ENCODE data around the gene ENKD1.

Gene ENKD1

DNA sequence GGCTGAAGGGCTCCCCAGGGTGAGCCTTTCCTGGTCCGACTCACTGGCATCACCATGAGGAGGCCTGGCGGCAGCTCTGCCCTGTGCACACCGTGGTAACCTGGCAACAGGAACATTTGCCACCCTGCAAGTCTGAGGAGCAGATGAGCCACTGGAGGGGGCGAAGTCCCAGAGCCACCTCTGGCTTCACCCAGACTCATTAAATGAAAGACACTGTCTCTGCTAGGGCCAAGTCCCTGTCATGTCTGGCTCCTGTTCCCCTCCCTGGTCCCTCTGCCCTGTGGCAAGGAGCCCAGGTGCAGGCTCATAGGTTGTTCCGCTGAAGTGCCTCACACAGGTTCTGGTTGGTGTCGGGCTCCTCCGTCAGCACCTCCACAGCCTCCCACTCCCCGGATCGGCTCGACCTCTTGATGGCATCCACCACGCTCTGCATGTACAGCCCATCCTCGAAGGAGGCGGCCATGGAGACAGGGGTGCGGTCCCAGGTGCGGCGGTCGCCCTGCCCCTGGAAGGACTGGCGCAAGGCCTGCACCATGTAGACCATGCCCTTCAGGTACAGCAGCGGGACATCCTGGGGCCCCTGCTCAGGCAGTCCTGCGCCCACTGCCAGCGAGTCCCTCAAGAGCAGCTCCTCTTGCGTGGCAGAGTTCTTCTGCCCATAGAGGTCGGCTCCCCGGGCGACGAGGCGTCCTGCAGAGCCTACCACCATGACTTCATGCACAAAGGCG, 8.5 kb upstream of the ENKD1 start:
- ATAC-seq (ENCODE audit: low read depth) (no peak), DNase-seq (ENCODE audit: low spot score in 2 of 2) (no peak)
- H3K27ac Mint-ChIP-seq: no peak overlapping the region
- no peaks in the 10 kb centered on the region for H3K9me3 Mint-ChIP-seq
- no peaks in the 10 kb centered on the region for H3K36me3 Mint-ChIP-seq
- no peak overlapping the region for H3K4me3 Mint-ChIP-seq
- H3K4me1 Mint-ChIP-seq: peaks cover 16% of the 10 kb centered on the region
- no peaks in the 10 kb centered on the region for H3K27me3 Mint-ChIP-seq

DNA sequence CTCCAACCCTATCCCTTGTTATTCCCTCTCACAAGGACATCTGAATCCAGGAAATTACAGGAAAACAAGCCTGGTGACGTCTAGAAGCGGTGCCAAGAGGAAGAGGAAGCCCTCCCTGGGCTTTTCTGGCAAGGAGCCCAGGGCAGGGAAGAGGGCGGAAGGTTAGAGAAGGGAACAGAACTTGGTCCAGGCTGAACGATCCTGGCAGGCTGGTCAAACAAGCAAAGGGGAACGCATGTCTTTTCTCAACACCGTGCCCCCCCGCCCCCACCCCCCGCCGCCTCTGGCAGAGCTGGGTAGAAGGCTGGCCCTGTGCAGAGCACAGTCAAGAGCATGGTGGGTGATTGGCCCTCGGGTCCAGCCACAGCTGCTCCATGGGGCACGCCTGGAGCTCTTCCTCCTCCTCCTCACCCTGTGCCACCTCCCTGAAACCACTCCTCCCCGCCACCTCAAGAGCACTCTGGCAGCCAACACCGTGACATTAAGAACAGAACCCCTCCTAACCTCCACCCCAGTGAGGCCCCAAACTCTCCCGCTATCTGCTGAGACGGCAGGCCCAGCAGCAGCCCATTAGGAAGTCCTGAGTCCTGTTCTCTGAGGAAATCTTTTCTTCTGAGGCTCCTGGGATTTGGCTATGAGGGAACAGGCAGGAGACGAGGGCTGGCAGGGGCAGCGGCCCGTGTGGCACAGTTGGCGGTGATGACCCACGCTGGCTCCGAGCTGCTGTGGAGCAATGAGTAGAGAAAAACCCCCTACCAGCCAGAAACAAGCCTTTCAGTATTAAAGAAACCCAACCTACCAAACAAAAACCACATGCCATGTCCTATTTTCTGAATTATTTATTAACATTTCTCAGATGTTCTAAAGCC, 7.4 kb upstream of the ENKD1 start:
- Mint-ChIP-seq H3K36me3 (no peaks in the 10 kb centered on the region), H3K4me1 (peaks cover 24% of the 10 kb centered on the region), H3K27me3 (no peaks in the 10 kb centered on the region), H3K27ac (peak overlapping the region; percentile 46), H3K9me3 (no peaks in the 10 kb centered on the region), H3K4me3 (no peak overlapping the region)
- DNase-seq (ENCODE audit: low spot score in 2 of 2) (no peak), ATAC-seq (ENCODE audit: low read depth) (no peak)

DNA sequence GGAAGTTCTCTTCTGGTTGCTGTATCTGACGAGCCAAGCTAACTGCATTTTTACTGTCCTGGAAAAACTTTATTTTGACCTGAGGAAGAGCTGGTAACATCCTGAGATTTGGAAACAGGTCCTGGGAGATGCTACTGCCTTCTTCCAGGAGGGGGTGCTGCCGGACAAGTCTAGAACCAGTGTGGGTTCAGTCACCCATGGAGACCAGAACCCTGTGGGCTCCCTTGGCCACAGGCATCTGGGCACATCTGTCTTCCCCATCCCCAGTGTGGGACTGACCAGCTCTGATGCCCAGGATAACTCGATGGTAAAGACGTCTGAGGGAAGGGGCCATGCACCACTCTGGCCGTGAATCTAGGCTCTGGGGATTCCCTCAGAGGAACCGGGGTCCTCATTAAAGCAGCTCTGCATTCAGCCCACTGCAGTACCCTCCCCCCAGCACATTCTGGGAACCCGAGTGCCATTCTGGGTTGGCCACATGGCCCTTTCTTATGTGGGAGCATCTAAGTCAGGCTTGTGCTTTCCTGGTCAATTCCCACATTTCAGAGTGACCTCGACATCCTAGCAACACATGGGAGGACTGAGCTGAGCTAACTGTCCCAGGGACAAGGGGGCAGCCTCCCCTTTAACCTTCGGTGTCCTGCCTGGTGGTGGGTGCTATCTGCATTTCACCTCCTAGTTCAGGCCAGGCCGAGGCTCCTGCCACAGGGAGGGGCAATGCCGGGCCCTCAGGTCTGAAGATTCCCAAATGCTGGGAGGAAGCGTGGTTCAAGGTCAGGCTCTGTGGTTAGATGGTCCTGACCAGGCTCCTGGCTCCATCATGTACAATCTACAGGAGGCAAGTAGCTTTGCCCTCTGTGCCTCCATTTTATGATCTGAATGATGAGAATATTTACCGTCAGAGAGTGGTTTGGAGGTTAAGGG, 6.5 kb upstream of the ENKD1 start:
- Mint-ChIP-seq H3K4me1 (peaks cover 31% of the 10 kb centered on the region), H3K4me3 (no peak overlapping the region), H3K36me3 (no peaks in the 10 kb centered on the region), H3K9me3 (no peaks in the 10 kb centered on the region), H3K27me3 (no peaks in the 10 kb centered on the region), H3K27ac (no peak overlapping the region)
- ATAC-seq (ENCODE audit: low read depth): peak; percentile 43
- DNase-seq (ENCODE audit: low spot score in 2 of 2): peak; percentile 59 to 69

DNA sequence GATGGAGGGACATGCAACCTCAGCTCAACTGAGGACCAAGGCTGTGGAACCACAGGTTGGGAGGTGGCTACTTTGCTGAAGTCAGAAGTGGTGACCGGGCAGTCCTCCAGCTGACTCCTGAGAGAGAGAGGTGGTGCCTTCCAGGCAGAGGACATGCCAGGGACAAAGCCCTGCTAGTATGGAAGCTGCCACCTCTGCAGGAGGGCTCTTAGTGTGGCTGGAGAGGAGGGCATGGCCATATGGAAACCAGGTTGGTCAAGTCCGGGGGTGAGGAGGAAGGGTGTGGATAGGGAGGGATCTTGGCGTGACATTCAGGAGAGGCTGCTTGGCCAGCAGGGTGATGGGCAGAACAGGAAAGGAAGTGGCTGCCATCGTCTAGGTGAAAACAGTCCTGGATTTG, 5.8 kb upstream of the ENKD1 start:
- Mint-ChIP-seq H3K4me3 (no peak overlapping the region), H3K27me3 (no peaks in the 10 kb centered on the region), H3K9me3 (no peaks in the 10 kb centered on the region), H3K4me1 (peaks cover 33% of the 10 kb centered on the region), H3K27ac (no peak overlapping the region), H3K36me3 (no peaks in the 10 kb centered on the region)
- ATAC-seq (ENCODE audit: low read depth) (no peak), DNase-seq (ENCODE audit: low spot score in 2 of 2) (no peak)

DNA sequence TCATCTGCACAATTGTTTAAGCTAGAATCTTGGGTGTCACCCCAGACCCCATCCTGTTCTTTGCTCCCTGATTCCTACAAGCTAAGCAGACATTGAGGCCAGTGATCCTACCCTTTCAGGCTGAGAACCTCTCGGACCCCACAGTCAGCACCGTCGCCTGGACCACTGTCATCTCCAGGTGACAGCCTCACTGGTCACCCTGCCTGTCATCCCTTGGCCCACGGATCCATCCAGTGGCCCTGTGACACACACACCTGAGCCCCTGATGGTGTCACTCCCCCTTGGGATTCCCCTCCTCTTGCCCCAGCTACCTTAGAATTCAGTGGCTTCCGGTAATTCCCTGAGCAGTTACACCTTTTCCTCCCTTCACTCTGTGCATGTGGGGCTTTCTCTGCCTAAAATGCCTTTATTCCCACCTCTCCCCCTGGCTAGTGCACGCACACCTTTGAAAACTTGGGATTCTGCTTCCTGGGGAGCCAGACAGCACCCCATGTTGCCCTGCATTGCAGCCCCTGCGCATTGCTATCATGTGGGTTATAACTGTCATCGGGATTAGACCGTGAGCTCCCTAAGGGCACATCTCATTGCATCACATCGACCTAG, 3.0 kb upstream of the ENKD1 start:
- Mint-ChIP-seq H3K4me3 (peak overlapping the region; percentile 19), H3K36me3 (no peaks in the 10 kb centered on the region), H3K9me3 (no peaks in the 10 kb centered on the region), H3K27ac (peak overlapping the region; percentile 25), H3K4me1 (peaks cover 36% of the 10 kb centered on the region), H3K27me3 (no peaks in the 10 kb centered on the region)
- ATAC-seq (ENCODE audit: low read depth) (no peak), DNase-seq (ENCODE audit: low spot score in 2 of 2) (no peak)

DNA sequence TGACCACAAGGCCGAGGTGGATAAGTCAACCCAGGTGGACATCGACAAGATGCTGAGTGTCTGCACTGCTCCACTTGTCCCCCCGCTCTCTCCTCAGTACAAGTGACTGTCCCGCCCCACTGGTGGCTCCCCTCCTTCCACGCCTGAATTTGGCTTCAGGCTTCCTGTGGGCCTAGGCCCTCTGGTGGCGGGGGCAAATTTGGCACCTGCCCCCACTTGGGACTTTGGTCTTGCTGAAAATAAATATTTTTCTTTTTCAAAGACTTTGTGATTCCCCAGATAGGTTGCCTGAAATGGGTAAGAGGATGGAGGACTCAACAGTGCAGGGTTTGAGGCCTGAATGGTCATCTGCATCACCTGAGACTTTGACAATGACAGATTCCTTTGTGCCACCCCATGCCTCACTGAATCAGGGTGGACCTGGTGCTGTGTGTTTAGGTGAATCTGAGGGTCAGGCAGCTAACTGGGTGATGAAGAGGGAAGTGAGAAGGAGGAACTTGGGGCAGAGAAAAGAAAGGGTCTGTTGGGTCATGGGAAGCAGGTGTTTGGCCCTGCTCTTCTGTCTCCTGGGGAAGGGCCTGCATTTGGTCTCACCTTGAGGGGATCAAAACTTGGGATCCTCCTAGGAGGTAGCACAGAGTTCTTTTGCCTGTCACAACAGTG, 2.1 kb upstream of the ENKD1 start:
- DNase-seq (ENCODE audit: low spot score in 2 of 2) (no peak), ATAC-seq (ENCODE audit: low read depth) (peak; percentile 27)
- no peaks in the 10 kb centered on the region for H3K36me3 Mint-ChIP-seq
- no peaks in the 10 kb centered on the region for H3K9me3 Mint-ChIP-seq
- peak overlapping the region; percentile 65 for H3K27ac Mint-ChIP-seq
- H3K4me1 Mint-ChIP-seq: peaks cover 36% of the 10 kb centered on the region
- H3K27me3 Mint-ChIP-seq: no peaks in the 10 kb centered on the region
- peak overlapping the region; percentile 50 for H3K4me3 Mint-ChIP-seq

DNA sequence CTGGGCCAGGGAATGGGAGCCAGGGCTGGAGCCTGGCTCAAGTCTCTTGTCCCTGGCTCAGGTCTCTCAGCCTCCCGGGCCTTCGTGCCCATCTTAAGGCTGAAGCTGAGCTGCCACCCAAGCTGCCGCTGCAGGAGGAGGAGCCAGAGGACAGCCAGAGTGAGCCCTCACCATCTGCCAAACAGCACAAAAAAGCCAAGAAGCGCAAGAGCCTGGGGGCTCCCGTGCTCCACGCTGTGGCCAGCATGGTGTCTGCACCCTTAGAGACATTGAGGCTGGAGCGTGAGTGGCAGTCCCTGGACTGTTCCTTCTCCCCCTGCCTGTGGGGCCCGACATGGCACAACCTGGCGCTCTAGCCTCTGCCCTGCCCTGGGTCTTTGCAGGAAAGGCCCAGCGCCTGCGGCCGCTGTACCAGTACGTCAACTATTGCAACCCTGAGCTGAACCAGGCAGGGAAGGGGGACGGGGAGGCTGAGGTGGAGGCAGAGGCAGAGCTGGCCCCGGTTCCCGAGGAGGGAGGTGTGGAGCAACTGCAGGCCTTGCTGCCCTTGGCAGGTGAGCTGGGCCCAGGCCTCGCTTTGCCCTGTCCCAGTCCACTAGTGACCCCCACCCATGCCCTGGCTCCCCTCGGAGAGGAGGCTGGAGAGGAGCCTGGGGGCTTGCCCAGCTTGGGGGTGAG, 1.4 kb upstream of the ENKD1 start:
- Mint-ChIP-seq H3K4me1 (peaks cover 36% of the 10 kb centered on the region), H3K36me3 (no peaks in the 10 kb centered on the region), H3K27ac (peak overlapping the region; percentile 95)

DNA sequence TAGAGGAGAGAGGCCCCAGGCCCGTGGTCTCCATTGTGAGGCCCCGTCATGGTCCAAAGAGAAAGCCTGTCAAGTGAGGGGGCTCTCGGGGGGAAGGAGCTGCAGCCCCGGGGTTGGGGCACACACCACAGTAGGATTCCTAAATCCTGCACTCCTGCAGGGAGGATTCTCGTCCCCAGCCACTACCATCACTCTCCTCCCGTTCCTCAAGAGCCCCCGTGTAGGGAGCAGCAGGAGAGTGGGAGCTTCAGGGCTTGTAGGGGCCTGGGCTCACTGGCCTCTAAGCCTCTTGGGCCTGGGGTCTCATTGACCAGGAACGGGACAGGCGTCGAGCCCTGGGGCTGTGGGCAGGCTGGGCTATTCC, 885 bp upstream of the ENKD1 start:
- Mint-ChIP-seq H3K27me3 (no peaks in the 10 kb centered on the region), H3K36me3 (no peaks in the 10 kb centered on the region), H3K27ac (peak overlapping the region; percentile 95), H3K4me1 (peaks cover 31% of the 10 kb centered on the region), H3K4me3 (peak overlapping the region; percentile 91), H3K9me3 (no peaks in the 10 kb centered on the region)
- DNase-seq (ENCODE audit: low spot score in 2 of 2) (no peak), ATAC-seq (ENCODE audit: low read depth) (no peak)

More for the DNA sequence above, 1.4 kb upstream of the ENKD1 start:
- H3K4me3 Mint-ChIP-seq: peak overlapping the region; percentile 91
- ATAC-seq (ENCODE audit: low read depth) (peak; percentile 79), DNase-seq (ENCODE audit: low spot score in 2 of 2) (peak; percentile 74 to 77)
- H3K9me3 Mint-ChIP-seq: no peaks in the 10 kb centered on the region
- no peaks in the 10 kb centered on the region for H3K27me3 Mint-ChIP-seq

DNA sequence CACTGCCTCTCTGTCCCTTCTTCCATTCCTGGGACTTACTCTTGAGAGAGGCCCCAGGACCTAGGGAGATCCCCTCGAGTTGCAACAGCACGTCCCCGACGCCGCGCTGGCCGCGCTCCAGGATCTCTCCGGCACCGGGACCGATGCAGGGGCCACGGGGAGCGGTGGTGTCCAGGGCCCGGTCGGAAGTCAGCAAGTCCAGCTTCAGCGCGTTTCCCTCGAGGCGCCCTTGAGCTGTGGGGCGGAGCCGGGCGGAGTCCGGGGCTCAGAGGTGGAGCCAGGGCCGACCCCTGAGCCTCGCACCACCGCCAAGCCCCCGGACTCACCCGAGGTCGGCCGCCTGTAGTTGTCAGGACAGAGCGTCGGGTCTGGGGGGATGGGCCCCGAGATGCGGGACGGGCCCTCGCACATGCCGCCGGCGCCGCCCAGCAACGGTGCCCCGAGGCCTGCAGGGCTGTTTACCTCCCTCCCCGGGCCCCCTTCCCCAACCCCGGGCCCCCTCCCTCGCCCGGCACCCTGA, 458 bp downstream of the ENKD1 start:
- DNase-seq (ENCODE audit: low spot score in 2 of 2): no peak
- Mint-ChIP-seq H3K9me3 (no peaks in the 10 kb centered on the region), H3K36me3 (no peaks in the 10 kb centered on the region), H3K4me1 (peaks cover 34% of the 10 kb centered on the region), H3K4me3 (peak overlapping the region; percentile 66), H3K27me3 (no peaks in the 10 kb centered on the region), H3K27ac (peak overlapping the region; percentile 95)
- no peak for ATAC-seq (ENCODE audit: low read depth)

DNA sequence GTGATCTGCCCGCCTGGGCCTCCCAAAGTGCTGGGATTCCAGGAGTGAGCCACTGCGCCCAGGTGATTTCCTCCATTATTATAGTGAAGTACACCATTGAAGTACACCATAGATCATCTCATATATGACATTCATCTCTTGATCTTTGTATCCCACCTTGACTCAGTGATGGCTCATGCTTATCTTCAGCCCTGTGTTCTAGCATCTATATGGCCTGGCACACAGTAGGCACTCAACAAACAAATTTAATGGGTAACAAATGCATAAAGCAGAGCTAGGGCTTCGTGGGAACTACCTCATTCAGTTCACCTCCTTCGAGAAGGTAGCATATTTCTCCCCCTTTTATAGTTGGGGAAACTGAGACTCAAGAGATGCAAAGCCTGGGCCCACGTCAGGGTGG, 952 bp downstream of the ENKD1 start:
- no peaks in the 10 kb centered on the region for H3K36me3 Mint-ChIP-seq
- DNase-seq (ENCODE audit: low spot score in 2 of 2) (no peak), ATAC-seq (ENCODE audit: low read depth) (no peak)
- no peaks in the 10 kb centered on the region for H3K27me3 Mint-ChIP-seq
- peak overlapping the region; percentile 66 for H3K4me3 Mint-ChIP-seq
- no peaks in the 10 kb centered on the region for H3K9me3 Mint-ChIP-seq
- H3K4me1 Mint-ChIP-seq: peaks cover 36% of the 10 kb centered on the region
- H3K27ac Mint-ChIP-seq: peak overlapping the region; percentile 62

DNA sequence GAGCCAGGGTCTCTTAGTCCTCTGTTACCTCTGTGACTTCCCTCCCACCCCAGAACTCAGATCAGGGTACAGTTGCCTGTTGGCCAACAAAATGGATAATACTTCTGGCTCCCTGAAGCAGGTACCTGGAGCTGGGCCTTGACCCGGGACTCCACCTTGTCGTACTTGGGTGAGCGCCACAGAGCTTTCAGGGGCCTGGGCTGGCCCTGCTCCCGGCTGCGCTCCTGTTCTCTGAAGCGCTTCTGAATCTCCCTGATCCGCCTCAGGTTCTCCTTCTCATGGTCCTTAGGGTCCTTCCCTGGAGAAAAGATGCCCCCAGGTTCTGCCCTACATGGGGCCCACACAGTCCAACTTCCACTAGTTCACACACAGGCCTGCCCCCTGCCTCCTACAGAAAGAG, 1.7 kb downstream of the ENKD1 start:
- Mint-ChIP-seq H3K4me1 (peaks cover 35% of the 10 kb centered on the region), H3K36me3 (no peaks in the 10 kb centered on the region)

DNA sequence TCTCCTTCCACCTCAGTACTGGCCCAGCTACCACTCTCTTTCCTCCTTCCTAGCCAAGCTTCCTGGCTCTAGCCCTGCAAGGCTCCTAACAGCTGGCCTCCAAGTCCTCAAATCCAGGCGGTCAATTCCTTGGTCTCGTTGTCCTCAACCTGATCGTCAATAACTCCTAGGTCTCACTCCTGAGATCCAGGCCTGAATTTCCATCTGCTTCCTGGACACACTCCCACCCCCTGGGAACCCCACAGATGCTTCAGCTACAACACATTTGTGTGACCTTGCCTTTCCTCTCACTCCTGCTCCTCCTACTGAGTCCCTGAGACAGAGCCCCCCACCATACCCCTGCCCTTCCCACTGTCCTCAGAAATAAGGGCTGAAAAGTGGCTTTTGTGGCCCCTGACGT, 2.3 kb downstream of the ENKD1 start:
- no peak overlapping the region for H3K4me3 Mint-ChIP-seq
- ATAC-seq (ENCODE audit: low read depth): no peak
- no peak overlapping the region for H3K27ac Mint-ChIP-seq
- no peaks in the 10 kb centered on the region for H3K36me3 Mint-ChIP-seq
- H3K4me1 Mint-ChIP-seq: peaks cover 34% of the 10 kb centered on the region
- no peaks in the 10 kb centered on the region for H3K27me3 Mint-ChIP-seq
- H3K9me3 Mint-ChIP-seq: no peaks in the 10 kb centered on the region
- DNase-seq (ENCODE audit: low spot score in 2 of 2): no peak

More for the DNA sequence above, 1.7 kb downstream of the ENKD1 start:
- DNase-seq (ENCODE audit: low spot score in 2 of 2) (no peak), ATAC-seq (ENCODE audit: low read depth) (no peak)
- Mint-ChIP-seq H3K27me3 (no peaks in the 10 kb centered on the region), H3K4me3 (no peak overlapping the region), H3K27ac (no peak overlapping the region), H3K9me3 (no peaks in the 10 kb centered on the region)

DNA sequence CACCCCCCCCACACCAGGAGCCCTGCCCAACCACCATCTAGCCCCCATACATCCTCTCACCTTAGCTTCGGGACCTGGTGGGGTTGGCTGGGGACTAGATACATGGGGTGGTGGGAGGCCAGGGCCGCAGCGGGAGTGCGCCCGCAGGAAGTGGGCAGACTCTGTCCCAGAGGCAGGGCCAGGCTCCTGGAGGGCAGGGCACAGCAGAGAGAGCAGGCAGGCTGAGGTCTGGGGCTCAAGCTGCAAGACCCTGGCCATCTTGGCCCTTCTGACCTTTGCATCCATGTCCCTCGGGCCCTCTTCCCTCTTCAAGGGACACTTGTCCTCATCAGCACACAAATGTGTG, 2.7 kb downstream of the ENKD1 start:
- no peak overlapping the region for H3K4me3 Mint-ChIP-seq
- no peak overlapping the region for H3K27ac Mint-ChIP-seq
- no peaks in the 10 kb centered on the region for H3K9me3 Mint-ChIP-seq
- H3K27me3 Mint-ChIP-seq: no peaks in the 10 kb centered on the region
- no peak for ATAC-seq (ENCODE audit: low read depth)
- DNase-seq (ENCODE audit: low spot score in 2 of 2): no peak
- H3K4me1 Mint-ChIP-seq: peaks cover 35% of the 10 kb centered on the region
- no peaks in the 10 kb centered on the region for H3K36me3 Mint-ChIP-seq
